HCT116 (cell line): ENCODE data around the gene NOL4L. TPM values are rescaled to one million over a fixed set of nuclear protein-coding genes. Genes with fewer than 3 reads are reported as not detected.

Source experiments
- ATAC-seq: fragments of 200-7000 bp; cut with Tn5 transposase; 2 replicates; pipeline ENCODE4 v1.9.1; 2020; ENCODE audit warnings: mild to moderate bottlenecking, moderate library complexity
- BruUV-seq: library from RNA; stranded (reverse); fragments of 400-500 nt; replicated peaks from 2 replicates; lab custom pipeline; 2021; lab: Mats Ljungman, UMichigan
- CTCF ChIA-PET: fragments of 300-600 bp; sonication (Branson Sonifier 250); formaldehyde crosslinking; loops from one replicate; lab custom pipeline; 2021; ENCODE audit warnings: antibody characterized with exemption; lab: Charles Lee
- POLR2A ChIA-PET: fragments of 300-600, 350-600 bp; sonication (Branson Sonifier 250); formaldehyde crosslinking; loops from one replicate; lab custom pipeline; 2021; ENCODE audit warnings: antibody characterized with exemption; lab: Charles Lee
- RAD21 ChIA-PET, 2 experiments: fragments of 300-600 bp; sonication (Branson Sonifier 250); formaldehyde crosslinking; loops; one replicate each; lab custom pipeline; 2023; ENCODE audit warnings: low total read pairs in 2 of 2; ENCODE audit not compliant: uncharacterized antibody in 2 of 2, unreplicated experiment in 2 of 2, low non-redundant PET in 1 of 2; lab: Charles Lee
- DNase-seq: peaks from one replicate; pipeline ENCODE4 v3.0.0-alpha.2; 2010; ENCODE audit warnings: low read depth, low spot score
- H2AFZ ChIP-seq: fragments of 200-600 bp; shearing (Covaris generic), sonication (generic); 2 replicates; pipeline ENCODE4 v1.6.1; 2017; ENCODE audit warnings: low read depth, mixed run types, mixed read lengths, antibody characterized with exemption, low read length; ENCODE audit not compliant: poor library complexity, severe bottlenecking
- H3K27ac ChIP-seq: 2 replicates; pipeline ENCODE4 v1.5.1; 2012; ENCODE audit warnings: low read depth, low read length
- H3K27me3 ChIP-seq: fragments of 200-600 bp; sonication (generic); 2 replicates; pipeline ENCODE4 v1.6.1; 2016; ENCODE audit warnings: mixed run types, low read length, mixed read lengths; ENCODE audit not compliant: insufficient read depth
- H3K36me3 ChIP-seq, 2 experiments: fragments of 200-500 bp in 1 of 2; fragments of 200-600 bp in 1 of 2; sonication (Bioruptor generic) in 1 of 2; sonication (generic) in 1 of 2; 2 replicates each; pipeline versions ENCODE4 v1.5.1 to v1.6.1; 2014 to 2016; ENCODE audit warnings: low read length in 2 of 2, inconsistent platforms in 1 of 2, mixed read lengths in 1 of 2, mixed run types in 1 of 2; ENCODE audit not compliant: insufficient read depth in 2 of 2, control insufficient read depth in 1 of 2
- H3K4me1 ChIP-seq, 2 experiments: fragments of 200-600 bp in 1 of 2; sonication (generic) in 1 of 2; 2 replicates each; pipeline versions ENCODE4 v1.5.1 to v1.6.1; 2012 to 2017; ENCODE audit warnings: low read length in 2 of 2, inconsistent platforms in 1 of 2, mild to moderate bottlenecking in 1 of 2, mixed read lengths in 1 of 2, mixed run types in 1 of 2, moderate library complexity in 1 of 2; ENCODE audit not compliant: insufficient read depth in 2 of 2, control insufficient read depth in 1 of 2
- H3K4me2 ChIP-seq: fragments of 200-600 bp; sonication (generic); 2 replicates; pipeline ENCODE4 v1.6.1; 2017; ENCODE audit warnings: mixed run types, low read length, mixed read lengths
- H3K4me3 ChIP-seq, 2 experiments: fragments of 200-600 bp in 1 of 2; sonication (generic) in 1 of 2; replicated peaks in 1 of 2; 2 replicates each; pipeline ENCODE4 v1.5.1; 2011 to 2016; ENCODE audit warnings: low read length in 2 of 2, control low read depth in 1 of 2, low read depth in 1 of 2, mild to moderate bottlenecking in 1 of 2, mixed read lengths in 1 of 2, mixed run types in 1 of 2
- H3K79me2 ChIP-seq: fragments of 200-600 bp; sonication (generic); 2 replicates; pipeline ENCODE4 v1.6.1; 2017; ENCODE audit warnings: mild to moderate bottlenecking, mixed run types, low read length, moderate library complexity, mixed read lengths; ENCODE audit not compliant: insufficient read depth
- H3K9ac ChIP-seq: fragments of 200-600 bp; sonication (generic); 2 replicates; pipeline ENCODE4 v1.6.1; 2016; ENCODE audit warnings: low read length, mixed read lengths
- H3K9me2 ChIP-seq: fragments of 200-600 bp; sonication (generic), shearing (Covaris generic); 2 replicates; pipeline ENCODE4 v1.6.1; 2017; ENCODE audit warnings: mixed run types, mild to moderate bottlenecking, moderate library complexity; ENCODE audit not compliant: insufficient read depth
- H3K9me3 ChIP-seq, 2 experiments: fragments of 200-500 bp in 1 of 2; fragments of 200-600 bp in 1 of 2; sonication (Bioruptor generic) in 1 of 2; sonication (generic) in 1 of 2; 2 replicates each; pipeline ENCODE4 v1.6.1; 2014 to 2017; ENCODE audit warnings: low read length in 2 of 2, mixed read lengths in 2 of 2, inconsistent platforms in 1 of 2, low read depth in 1 of 2, mild to moderate bottlenecking in 1 of 2, mixed run types in 1 of 2, moderate library complexity in 1 of 2; ENCODE audit not compliant: control insufficient read depth in 1 of 2, insufficient read depth in 1 of 2
- H4K20me1 ChIP-seq: fragments of 200-600 bp; sonication (generic), shearing (Covaris generic); 2 replicates; pipeline ENCODE4 v1.6.1; 2017; ENCODE audit warnings: mixed run types, mild to moderate bottlenecking, moderate library complexity; ENCODE audit not compliant: insufficient read depth
- ATF3 ChIP-seq: IDR thresholded peaks from 2 replicates; pipeline ENCODE4 v1.6.1; 2012
- CBX3 ChIP-seq: IDR thresholded peaks from 2 replicates; pipeline ENCODE4 v1.6.1; 2012; ENCODE audit warnings: low read depth
- EGR1 ChIP-seq: IDR thresholded peaks from 2 replicates; pipeline ENCODE4 v1.6.1; 2012; ENCODE audit warnings: low read depth
- ELF1 ChIP-seq: IDR thresholded peaks from 2 replicates; pipeline ENCODE4 v1.6.1; 2012; ENCODE audit warnings: low read depth, borderline replicate concordance
- EZH2 ChIP-seq: fragments of 200-600 bp; sonication (generic); IDR thresholded peaks from 2 replicates; pipeline ENCODE4 v1.6.1; 2017; ENCODE audit warnings: antibody characterized with exemption, mixed run types
- EZH2phosphoT487 ChIP-seq: fragments of 200-600 bp; IDR thresholded peaks from 2 replicates; pipeline ENCODE4 v1.6.1; 2018; ENCODE audit warnings: antibody characterized with exemption, borderline replicate concordance
- FOSL1 ChIP-seq: IDR thresholded peaks from 2 replicates; pipeline ENCODE4 v1.6.1; 2012; ENCODE audit warnings: low read depth
- MAX ChIP-seq: IDR thresholded peaks from 2 replicates; pipeline ENCODE4 v1.6.1; 2012
- POLR2A ChIP-seq: IDR thresholded peaks from 2 replicates; pipeline ENCODE4 v1.7.0; 2011; ENCODE audit warnings: borderline replicate concordance; ENCODE audit not compliant: insufficient read depth, insufficient read length; ENCODE audit errors: extremely low read depth
- POLR2AphosphoS5 ChIP-seq: IDR thresholded peaks from 2 replicates; pipeline ENCODE4 v1.6.1; 2011; ENCODE audit warnings: mild to moderate bottlenecking, low read depth, low read length, moderate library complexity
- RAD21 ChIP-seq: IDR thresholded peaks from 2 replicates; pipeline ENCODE4 v1.6.1; 2012; ENCODE audit warnings: low read depth, mild to moderate bottlenecking
- SIN3A ChIP-seq: IDR thresholded peaks from 2 replicates; pipeline ENCODE4 v1.6.1; 2012; ENCODE audit warnings: low read depth
- SP1 ChIP-seq: IDR thresholded peaks from 2 replicates; pipeline ENCODE4 v1.6.1; 2012; ENCODE audit warnings: low read depth
- SRF ChIP-seq: IDR thresholded peaks from 2 replicates; pipeline ENCODE4 v1.6.1; 2012; ENCODE audit warnings: low read depth
- TCF7L2 ChIP-seq: IDR thresholded peaks from 2 replicates; pipeline ENCODE4 v1.7.0; 2011; ENCODE audit warnings: borderline replicate concordance, inconsistent platforms; ENCODE audit not compliant: insufficient read depth, insufficient read length; ENCODE audit errors: extremely low read depth
- YY1 ChIP-seq: IDR thresholded peaks from 2 replicates; pipeline ENCODE4 v1.6.1; 2011; ENCODE audit warnings: low read length, low read depth, moderate library complexity, mild to moderate bottlenecking; ENCODE audit not compliant: insufficient replicate concordance; ENCODE audit errors: extremely low read depth
- ZBTB33 ChIP-seq: IDR thresholded peaks from 2 replicates; pipeline ENCODE4 v1.6.1; 2011; ENCODE audit warnings: mild to moderate bottlenecking, low read length, moderate library complexity; ENCODE audit not compliant: insufficient replicate concordance; ENCODE audit errors: extremely low read depth
- ZFX ChIP-seq: fragments of 450-650 bp; IDR thresholded peaks from 2 replicates; pipeline ENCODE4 v1.6.1; 2017
- intact Hi-C: fragments of 100-400 bp; cut with micrococcal nuclease; formaldehyde crosslinking; loops from 2 replicates; pipeline ENCODE4 v1.10.0; 2022
- total RNA-seq: library from RNA; stranded (reverse); gene quantifications from one replicate; pipeline ENCODE4 v1.2.1, GENCODE V29; 2021; ENCODE audit not compliant: unreplicated experiment
- TF ChIP-seq, protein P1 (sequence below), 3 experiments: fragments of 200-600 bp in 1 of 3; sonication (generic) in 1 of 3; IDR thresholded peaks in 2 of 3; conservative IDR thresholded peaks in 1 of 3; 2 replicates each; pipeline ENCODE4 v1.5.1; 2012 to 2017; ENCODE audit warnings: low read depth in 2 of 3, low read length in 2 of 3, antibody characterized with exemption in 1 of 3, borderline replicate concordance in 1 of 3, control low read depth in 1 of 3, mild to moderate bottlenecking in 1 of 3, mixed read lengths in 1 of 3, mixed run types in 1 of 3, moderate library complexity in 1 of 3; ENCODE audit not compliant: insufficient read depth in 1 of 3

The NOL4L gene
- total RNA-seq, 1 experiment from 2014 or later: 5.9 TPM

DNA sequence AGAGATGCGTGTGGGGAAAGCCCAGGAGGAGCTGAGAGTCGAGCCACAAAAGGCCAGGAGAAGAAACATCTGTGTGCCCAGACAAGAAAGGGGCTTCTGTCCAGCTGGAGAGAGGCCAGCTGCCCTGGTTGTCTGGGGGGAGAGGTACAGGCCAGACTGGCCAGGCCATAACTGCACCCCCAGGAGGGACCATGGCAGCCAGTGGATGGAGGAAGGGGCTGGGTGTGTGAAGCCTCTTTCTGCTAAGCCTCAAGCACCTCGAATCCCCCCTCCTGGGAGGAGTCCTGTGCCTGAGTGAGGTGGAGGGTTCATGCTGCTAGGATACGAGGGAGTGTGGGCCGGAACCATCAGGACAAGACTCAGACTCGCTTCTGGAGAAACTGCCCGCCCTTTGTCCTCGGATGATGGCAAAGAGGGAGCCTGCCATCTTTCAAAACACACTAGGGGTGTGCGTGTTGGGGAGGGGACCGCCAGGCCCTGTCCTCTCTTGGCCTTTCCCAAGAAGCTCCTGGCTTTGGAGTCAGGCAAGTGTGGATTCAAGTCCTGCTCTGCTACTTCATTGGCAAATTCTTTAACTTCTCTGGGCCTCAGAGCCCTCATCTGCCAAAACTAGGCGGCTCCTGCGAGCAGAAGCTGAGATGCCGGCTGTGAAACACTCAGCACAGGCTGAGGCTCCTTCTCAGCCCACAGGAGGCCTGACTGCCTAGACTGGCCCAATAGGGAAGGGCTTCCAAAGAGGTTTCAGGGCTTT is 136.7 kb downstream of the NOL4L start:
- peaks cover 0 to 7% of the 10 kb centered on the region in 2 experiments; a peak in 3 of 4 replicates for H3K36me3 ChIP-seq
- H3K79me2 ChIP-seq: no peaks in the 10 kb centered on the region
- H4K20me1 ChIP-seq: no peaks in the 10 kb centered on the region
- ATAC-seq: no peak
- intact Hi-C loops: no loop called here
- no TSS peak for BruUV-seq
- ChIA-PET RAD21 (no interaction called here), POLR2A (no interaction called here), CTCF (no interaction called here)
- no peak for DNase-seq
- H2AFZ ChIP-seq: no peak overlapping the region
- H3K9me3 ChIP-seq: no peaks in the 10 kb centered on the region
- H3K4me3 ChIP-seq: no peak overlapping the region
- H3K27me3 ChIP-seq: no peaks in the 10 kb centered on the region
- TF ChIP-seq ZBTB33: no peak
- TF ChIP-seq FOSL1: no peak
- TF ChIP-seq EZH2phosphoT487: no peak
- TF ChIP-seq MAX: no peak
- no peak for TF ChIP-seq SRF
- TF ChIP-seq, protein P1, sequence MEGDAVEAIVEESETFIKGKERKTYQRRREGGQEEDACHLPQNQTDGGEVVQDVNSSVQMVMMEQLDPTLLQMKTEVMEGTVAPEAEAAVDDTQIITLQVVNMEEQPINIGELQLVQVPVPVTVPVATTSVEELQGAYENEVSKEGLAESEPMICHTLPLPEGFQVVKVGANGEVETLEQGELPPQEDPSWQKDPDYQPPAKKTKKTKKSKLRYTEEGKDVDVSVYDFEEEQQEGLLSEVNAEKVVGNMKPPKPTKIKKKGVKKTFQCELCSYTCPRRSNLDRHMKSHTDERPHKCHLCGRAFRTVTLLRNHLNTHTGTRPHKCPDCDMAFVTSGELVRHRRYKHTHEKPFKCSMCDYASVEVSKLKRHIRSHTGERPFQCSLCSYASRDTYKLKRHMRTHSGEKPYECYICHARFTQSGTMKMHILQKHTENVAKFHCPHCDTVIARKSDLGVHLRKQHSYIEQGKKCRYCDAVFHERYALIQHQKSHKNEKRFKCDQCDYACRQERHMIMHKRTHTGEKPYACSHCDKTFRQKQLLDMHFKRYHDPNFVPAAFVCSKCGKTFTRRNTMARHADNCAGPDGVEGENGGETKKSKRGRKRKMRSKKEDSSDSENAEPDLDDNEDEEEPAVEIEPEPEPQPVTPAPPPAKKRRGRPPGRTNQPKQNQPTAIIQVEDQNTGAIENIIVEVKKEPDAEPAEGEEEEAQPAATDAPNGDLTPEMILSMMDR (IDR thresholded peaks at IDR 0.05 in 2 of 3, conservative IDR thresholded peaks at IDR 0.05 in 1 of 3; ENCODE audit: borderline replicate concordance in 1 of 3, insufficient read depth in 1 of 3, low read depth in 2 of 3, low read length in 2 of 3): no peak
- TF ChIP-seq EZH2: no peak
- TF ChIP-seq ELF1: no peak
- TF ChIP-seq POLR2A: no peak
- TF ChIP-seq YY1: no peak
- no peak for TF ChIP-seq SP1
- no peak for TF ChIP-seq TCF7L2
- TF ChIP-seq CBX3: no peak
- TF ChIP-seq EGR1: no peak
- TF ChIP-seq ATF3: no peak
- TF ChIP-seq ZFX: no peak
- TF ChIP-seq POLR2AphosphoS5: no peak
- no peak for TF ChIP-seq SIN3A
- TF ChIP-seq RAD21: no peak
- no peaks in the 10 kb centered on the region for H3K9me2 ChIP-seq
- no peaks in the 10 kb centered on the region for H3K4me1 ChIP-seq
- H3K27ac ChIP-seq: no peak overlapping the region
- no peak overlapping the region for H3K4me2 ChIP-seq
- H3K9ac ChIP-seq: no peak overlapping the region
